ENCODE results near the gene SLC38A1. TPM values are rescaled to one million over a fixed set of nuclear protein-coding genes. Genes with fewer than 3 reads are reported as not detected.

Gene SLC38A1
- total RNA-seq, 1 experiment from 2014 or later = 155 TPM

DNA sequence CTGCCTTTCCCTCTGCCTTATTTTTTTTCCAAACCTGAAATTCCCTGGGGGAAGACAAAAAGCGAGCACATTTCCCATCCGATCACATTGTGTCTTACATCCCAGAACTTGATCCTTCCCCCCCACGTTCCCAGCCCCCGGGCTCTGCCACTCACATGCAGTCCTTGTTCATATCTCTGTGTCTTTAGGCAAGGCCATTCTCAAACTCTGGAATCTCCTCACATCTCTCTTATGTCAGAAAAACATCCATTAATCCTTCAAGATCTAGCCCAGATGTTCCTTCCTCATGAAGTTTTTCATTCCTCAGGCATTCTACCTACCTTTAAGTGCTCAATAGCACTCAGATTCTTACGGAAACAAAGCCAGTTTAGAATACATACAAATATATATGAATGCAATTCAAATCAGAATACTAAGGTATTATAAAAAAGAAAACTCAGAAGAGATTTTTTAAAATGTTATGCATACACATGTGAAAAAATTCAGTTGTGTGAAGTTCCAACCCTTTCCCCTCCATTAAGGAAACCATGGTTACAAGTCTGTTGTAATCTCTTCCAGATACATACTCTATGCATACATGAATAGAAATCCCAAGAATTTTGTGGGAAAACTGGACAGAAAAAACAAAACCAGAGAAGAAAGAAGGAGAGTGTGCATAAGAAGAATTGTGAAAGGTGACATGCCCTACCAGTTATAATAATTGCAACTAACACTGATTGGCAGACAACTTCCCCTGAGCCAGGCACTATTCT lies 120.3 kb downstream of the SLC38A1 start:
- Histone ChIP-seq H3K27me3 (ENCODE audit: insufficient read depth, low read length) (no peaks in the 10 kb centered on the region), H3K9ac (ENCODE audit: low read length) (no peak overlapping the region), H3K27ac (ENCODE audit: low read depth, low read length) (no peak overlapping the region), H3K4me1 (ENCODE audit: control insufficient read depth in 1 of 2, insufficient read depth in 2 of 2, low read length in 2 of 2) (no peaks in the 10 kb centered on the region), H2AFZ (ENCODE audit: low read depth, low read length, poor library complexity, severe bottlenecking) (no peak overlapping the region), H3K4me3 (replicated peaks in 1 of 2; ENCODE audit: low read depth in 1 of 2, low read length in 2 of 2) (no peak overlapping the region), H3K36me3 (ENCODE audit: control insufficient read depth in 1 of 2, insufficient read depth in 2 of 2, low read length in 2 of 2) (no peaks in the 10 kb centered on the region), H3K4me2 (ENCODE audit: low read length) (no peak overlapping the region), H3K9me2 (ENCODE audit: insufficient read depth) (no peaks in the 10 kb centered on the region), H3K9me3 (ENCODE audit: control insufficient read depth in 1 of 2, insufficient read depth in 1 of 2, low read depth in 1 of 2, low read length in 2 of 2) (no peaks in the 10 kb centered on the region), H3K79me2 (ENCODE audit: insufficient read depth, low read length) (no peaks in the 10 kb centered on the region), H4K20me1 (ENCODE audit: insufficient read depth) (no peaks in the 10 kb centered on the region)
- CTCF ChIA-PET = no interaction called here
- POLR2A ChIA-PET = no interaction called here
- ATAC-seq (no peak), DNase-seq (ENCODE audit: low read depth, low spot score) (no peak)
- TF ChIP-seq FOSL1 (IDR thresholded peaks at IDR 0.05; ENCODE audit: low read depth) = no peak
- no peak for TF ChIP-seq ZFX (IDR thresholded peaks at IDR 0.05)
- RAD21 ChIA-PET (ENCODE audit: low non-redundant PET in 1 of 2, low total read pairs in 2 of 2, uncharacterized antibody in 2 of 2, unreplicated experiment in 2 of 2) = no interaction called here
- no TSS peak for BruUV-seq (replicated peaks)
- intact Hi-C loops (cut with micrococcal nuclease) = no loop called here

DNA sequence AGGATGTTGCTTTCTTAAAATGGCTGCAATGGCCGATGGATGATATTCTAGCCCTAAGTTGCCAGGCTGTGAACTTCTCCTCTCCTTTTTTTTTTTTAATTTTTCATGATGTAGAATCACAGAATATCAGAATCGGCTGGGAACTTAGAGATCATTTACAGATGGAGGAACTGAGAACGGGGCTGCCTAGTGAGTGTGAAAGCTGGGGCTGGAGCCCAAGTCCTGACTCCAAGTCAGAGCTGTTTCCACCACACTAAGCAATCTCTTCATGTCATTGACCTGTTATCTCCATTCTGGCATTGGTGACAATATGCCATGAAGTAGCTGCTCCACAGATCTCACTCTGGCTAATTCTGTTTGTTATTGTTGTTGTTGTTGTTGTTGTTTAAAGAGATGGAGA lies 121.7 kb downstream of the SLC38A1 start:
- H3K4me1 ChIP-seq (ENCODE audit: control insufficient read depth in 1 of 2, insufficient read depth in 2 of 2, low read length in 2 of 2) = no peaks in the 10 kb centered on the region
- POLR2A ChIA-PET = no interaction called here
- RAD21 ChIA-PET (ENCODE audit: low non-redundant PET in 1 of 2, low total read pairs in 2 of 2, uncharacterized antibody in 2 of 2, unreplicated experiment in 2 of 2) = no interaction called here
- no TSS peak for BruUV-seq (replicated peaks)
- H3K27me3 ChIP-seq (ENCODE audit: insufficient read depth, low read length) = no peaks in the 10 kb centered on the region
- no peaks in the 10 kb centered on the region for H4K20me1 ChIP-seq (ENCODE audit: insufficient read depth)
- no peaks in the 10 kb centered on the region for H3K36me3 ChIP-seq (ENCODE audit: control insufficient read depth in 1 of 2, insufficient read depth in 2 of 2, low read length in 2 of 2)
- H3K9me3 ChIP-seq (ENCODE audit: control insufficient read depth in 1 of 2, insufficient read depth in 1 of 2, low read depth in 1 of 2, low read length in 2 of 2) = no peaks in the 10 kb centered on the region
- no peaks in the 10 kb centered on the region for H3K79me2 ChIP-seq (ENCODE audit: insufficient read depth, low read length)
- ATAC-seq = no peak
- CTCF ChIA-PET = interaction anchor here (2.2 kb wide), 1 partner anchor 22 kb away, joined by 12 read pairs; no protein-coding TSS in a partner anchor
- no peak for DNase-seq (ENCODE audit: low read depth, low spot score)
- no peak overlapping the region for H2AFZ ChIP-seq (ENCODE audit: low read depth, low read length, poor library complexity, severe bottlenecking)
- H3K4me2 ChIP-seq (ENCODE audit: low read length) = no peak overlapping the region
- intact Hi-C loops (cut with micrococcal nuclease) = no loop called here
- no peak overlapping the region for H3K27ac ChIP-seq (ENCODE audit: low read depth, low read length)
- TF ChIP-seq, protein P1, sequence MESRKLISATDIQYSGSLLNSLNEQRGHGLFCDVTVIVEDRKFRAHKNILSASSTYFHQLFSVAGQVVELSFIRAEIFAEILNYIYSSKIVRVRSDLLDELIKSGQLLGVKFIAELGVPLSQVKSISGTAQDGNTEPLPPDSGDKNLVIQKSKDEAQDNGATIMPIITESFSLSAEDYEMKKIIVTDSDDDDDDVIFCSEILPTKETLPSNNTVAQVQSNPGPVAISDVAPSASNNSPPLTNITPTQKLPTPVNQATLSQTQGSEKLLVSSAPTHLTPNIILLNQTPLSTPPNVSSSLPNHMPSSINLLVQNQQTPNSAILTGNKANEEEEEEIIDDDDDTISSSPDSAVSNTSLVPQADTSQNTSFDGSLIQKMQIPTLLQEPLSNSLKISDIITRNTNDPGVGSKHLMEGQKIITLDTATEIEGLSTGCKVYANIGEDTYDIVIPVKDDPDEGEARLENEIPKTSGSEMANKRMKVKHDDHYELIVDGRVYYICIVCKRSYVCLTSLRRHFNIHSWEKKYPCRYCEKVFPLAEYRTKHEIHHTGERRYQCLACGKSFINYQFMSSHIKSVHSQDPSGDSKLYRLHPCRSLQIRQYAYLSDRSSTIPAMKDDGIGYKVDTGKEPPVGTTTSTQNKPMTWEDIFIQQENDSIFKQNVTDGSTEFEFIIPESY (IDR thresholded peaks at IDR 0.05; ENCODE audit: extremely low read depth, insufficient replicate concordance, low read length) = no peak
- TF ChIP-seq YY1 (IDR thresholded peaks at IDR 0.05; ENCODE audit: extremely low read depth, insufficient replicate concordance, low read depth, low read length) = no peak
- no peak for TF ChIP-seq SRF (IDR thresholded peaks at IDR 0.05; ENCODE audit: low read depth)
- no peak for TF ChIP-seq CEBPB (IDR thresholded peaks at IDR 0.05; ENCODE audit: low read depth)
- TF ChIP-seq EZH2 (IDR thresholded peaks at IDR 0.05) = no peak
- TF ChIP-seq, protein P2, sequence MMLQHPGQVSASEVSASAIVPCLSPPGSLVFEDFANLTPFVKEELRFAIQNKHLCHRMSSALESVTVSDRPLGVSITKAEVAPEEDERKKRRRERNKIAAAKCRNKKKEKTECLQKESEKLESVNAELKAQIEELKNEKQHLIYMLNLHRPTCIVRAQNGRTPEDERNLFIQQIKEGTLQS (IDR thresholded peaks at IDR 0.05) = no peak
- TF ChIP-seq TCF7L2 (IDR thresholded peaks at IDR 0.05; ENCODE audit: borderline replicate concordance, extremely low read depth, insufficient read depth, insufficient read length) = no peak
- no peak overlapping the region for H3K4me3 ChIP-seq (replicated peaks in 1 of 2; ENCODE audit: low read depth in 1 of 2, low read length in 2 of 2)
- H3K9ac ChIP-seq (ENCODE audit: low read length) = no peak overlapping the region
- H3K9me2 ChIP-seq (ENCODE audit: insufficient read depth) = no peaks in the 10 kb centered on the region

All from HCT116 (cell line).